NCI-H2196 treated with DMSO at 0.1 percent for 48 hours (cell line): ENCODE measurements around the gene ZSWIM6.
A peak's percentile ranks its signal among the peaks of the same experiment; 100 is the strongest.

Experiments used
- DNase-seq: peaks from one replicate; lab custom pipeline; 2025; ENCODE audit not compliant: unreplicated experiment; lab: John Stamatoyannopoulos, UW

The ZSWIM6 gene

DNA sequence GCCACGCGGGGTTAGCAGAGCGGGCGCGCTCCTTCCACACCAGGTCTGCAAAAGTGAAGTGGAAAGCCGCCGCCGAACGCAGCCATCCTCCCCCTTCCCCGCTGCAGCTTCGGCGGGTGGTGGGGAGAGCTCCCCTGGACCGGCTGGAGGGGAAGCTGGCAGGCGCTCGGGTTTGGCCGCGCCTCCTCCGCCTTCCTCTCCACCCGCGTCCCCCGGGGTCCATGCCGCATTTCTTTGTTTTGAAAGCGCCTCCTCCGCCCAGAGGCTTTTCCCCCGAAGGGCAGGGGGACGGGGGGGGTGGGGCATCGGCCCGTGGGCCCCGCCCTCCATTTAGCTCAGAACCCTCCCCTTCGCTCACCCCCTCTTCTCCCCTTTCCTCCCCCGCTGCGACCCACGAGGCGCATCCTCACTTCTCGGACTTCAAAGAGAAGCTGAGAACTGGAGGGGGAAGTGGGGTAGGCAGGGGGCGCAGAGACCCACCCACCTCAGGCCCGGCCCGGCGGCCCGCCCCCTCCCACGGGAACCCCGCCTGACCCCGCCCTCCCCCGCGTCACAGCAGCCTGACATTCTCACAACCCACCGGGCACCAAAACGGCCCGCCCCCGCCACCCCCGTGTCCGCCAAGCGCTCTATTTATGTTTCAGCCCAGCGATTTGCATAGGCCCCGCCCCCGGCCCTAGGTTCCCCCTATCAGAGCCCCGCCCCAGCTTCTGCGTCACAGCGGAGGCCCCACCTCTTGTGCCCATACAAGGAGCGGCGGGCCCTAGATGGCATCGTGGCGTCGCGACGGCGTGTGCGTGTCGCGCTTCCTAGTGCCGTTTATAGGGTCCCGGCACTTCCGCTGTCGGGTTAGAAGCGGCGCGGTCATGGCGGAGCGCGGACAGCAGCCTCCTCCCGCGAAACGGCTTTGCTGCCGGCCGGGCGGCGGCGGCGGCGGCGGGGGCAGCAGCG is at the start of gene ZSWIM6:
Gene ZSWIM6, plus strand, starts transcription at position 852 of the 951 bp plus-strand sequence. Its CDS starts 15 bp downstream, at position 867.
- DNase-seq = peak; percentile 69

DNA sequence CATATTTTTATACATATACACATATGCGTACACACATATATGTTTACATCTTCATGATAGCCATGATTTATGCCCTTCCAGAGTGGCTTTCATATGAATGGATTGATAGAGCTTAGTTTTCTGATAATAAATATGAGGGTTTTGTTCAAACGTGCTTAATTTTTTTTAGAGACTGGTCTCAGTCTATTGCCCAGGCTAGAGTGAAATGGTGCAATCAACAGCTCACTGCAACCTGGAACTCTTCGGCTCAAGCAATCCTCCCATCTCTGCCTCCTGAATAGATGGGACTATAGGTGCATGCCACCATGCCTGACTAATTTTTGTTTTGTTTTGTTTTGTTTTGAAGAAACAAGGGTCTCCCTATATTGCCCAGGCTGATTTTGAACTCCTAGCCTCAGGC is 48.6 kb upstream of the ZSWIM6 start:
- no peak for DNase-seq

DNA sequence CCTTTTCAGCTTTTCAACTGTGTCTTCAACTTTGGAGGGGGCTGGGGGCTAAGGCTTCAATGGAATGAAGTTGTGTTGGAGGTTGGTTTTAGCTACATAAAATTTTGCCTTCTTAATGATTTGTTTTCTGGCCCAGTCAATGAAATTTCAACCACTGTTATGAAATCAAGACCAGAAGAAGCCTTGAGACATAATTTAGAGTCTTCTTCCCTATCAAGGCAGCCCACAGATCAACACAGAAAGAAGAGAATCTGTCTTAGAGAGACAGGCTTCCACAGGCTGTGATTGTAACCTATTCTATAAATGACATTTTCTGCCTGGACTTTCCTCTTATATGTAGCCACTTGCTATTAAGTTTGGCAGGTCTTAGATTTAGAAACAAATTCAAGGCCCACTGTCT is 46.5 kb upstream of the ZSWIM6 start:
- no peak for DNase-seq

DNA sequence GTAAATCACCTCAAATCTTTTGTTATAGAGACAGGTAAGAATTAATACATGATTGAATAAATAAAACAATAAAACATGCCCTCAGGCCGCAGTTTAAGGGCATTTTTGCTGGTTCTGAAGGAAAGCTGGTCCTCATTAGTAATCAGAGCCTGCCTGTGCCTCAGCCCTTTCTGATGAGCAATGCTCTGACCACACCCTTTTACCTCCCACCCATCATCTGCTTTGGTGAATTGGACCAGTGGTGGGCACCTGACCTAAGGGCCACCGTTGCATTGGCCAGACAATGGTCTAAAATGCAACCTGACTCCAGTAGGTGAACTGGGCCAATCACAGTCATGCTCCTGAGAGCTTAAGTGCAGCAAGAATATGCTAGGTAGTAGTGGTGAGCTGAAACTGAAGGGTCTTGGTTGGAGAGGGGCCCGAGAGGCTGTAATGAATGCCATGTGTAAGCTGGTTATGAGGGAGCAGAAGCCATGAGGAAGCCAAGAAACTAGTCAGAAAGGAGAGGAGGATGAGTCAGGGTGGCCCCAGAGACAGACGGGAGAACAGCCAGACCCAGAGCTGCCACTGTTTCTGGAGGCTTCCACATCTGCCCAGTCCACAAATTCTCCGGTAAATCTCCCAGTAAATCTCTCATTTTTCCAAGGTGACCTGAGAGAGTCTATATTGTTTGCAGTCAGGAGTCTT is 45.5 kb upstream of the ZSWIM6 start:
- DNase-seq = no peak

DNA sequence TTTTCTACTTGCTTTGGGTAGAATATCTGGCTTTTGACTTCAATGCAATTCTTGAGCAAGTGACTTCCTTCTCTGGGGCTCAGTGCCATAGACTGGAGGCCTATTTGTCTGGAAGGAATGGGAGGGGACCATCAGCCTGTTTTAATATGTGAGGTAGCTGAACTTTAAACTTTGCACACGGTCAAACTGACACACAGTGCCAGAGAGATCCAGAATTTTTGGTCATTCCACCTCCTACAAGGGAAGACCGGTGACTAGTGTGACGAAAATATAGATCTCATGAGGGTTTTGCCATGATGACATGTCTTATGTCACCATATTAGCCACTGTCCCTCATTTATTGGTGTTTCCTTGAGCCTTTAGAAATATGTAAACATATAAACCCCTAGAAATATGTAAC is 44.6 kb upstream of the ZSWIM6 start:
- DNase-seq = no peak

DNA sequence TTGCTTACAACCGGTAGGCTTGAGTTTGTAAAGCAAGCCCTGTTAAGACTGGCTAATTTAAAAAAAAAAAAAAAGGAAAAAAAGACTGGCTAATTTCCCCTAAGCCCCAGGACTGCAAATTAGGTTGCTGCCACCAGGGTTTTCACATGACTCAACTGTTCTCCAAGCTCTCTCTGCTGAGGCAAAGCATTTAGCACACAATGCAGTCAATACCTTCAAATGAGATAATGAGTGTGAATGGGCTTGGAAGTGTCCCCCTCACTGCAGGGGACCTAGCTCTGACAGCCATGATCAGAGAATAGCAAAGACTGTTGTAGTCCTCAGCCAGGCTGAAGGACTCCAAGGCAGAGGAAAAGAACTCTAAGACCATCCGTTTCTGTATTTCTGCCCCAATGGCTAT is 42.8 kb upstream of the ZSWIM6 start:
- no peak for DNase-seq

DNA sequence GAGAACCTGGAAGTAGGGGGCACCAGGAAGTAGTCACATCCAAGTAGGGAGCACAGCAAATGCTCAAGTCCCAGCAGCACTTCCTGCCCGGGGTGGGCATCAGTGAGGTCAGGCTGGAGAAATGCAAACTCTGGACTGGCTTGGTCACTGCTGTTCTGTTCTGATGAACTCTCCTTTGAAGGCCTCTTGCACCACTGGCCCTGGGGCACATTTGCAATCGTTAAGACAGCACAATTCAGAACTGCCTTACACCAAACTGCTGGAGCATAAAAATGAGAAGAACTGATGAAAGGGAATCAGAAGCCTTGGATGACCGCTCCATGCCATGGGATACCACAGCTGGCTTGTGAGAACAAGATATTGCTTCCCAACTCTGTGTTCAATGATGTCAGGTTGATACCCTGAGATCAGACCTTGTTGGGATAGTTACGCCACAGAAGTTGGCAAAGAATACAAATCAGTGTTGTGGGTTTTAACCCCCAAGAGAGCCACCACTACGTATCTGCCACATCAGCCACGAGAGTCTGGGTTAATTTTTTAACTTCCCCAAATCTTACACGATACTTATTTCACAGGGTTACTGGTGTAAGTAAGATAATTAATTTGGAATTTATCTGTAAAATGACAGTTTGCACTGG is 42.3 kb upstream of the ZSWIM6 start:
- DNase-seq = no peak

DNA sequence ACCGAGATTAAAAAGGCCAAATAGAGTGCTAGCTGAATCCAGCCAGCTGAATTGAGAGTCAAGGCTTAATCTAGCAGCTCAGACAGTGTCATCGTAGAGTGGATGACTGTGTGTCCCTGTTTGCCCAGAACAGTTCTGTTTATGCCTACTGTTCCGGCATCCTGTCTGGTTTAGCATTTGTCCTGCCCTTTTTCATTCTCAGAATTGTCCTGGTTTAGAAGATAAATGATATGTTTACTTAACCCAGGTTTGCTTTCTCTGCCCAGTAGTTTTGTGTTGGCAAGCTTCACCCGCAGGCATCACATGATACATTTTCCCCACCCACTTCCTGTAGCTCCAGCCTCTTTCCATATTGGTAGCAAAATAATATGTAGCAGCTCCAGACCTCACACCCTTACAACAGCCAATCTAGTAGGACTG is 41.3 kb upstream of the ZSWIM6 start:
- DNase-seq = peak; percentile 21

DNA sequence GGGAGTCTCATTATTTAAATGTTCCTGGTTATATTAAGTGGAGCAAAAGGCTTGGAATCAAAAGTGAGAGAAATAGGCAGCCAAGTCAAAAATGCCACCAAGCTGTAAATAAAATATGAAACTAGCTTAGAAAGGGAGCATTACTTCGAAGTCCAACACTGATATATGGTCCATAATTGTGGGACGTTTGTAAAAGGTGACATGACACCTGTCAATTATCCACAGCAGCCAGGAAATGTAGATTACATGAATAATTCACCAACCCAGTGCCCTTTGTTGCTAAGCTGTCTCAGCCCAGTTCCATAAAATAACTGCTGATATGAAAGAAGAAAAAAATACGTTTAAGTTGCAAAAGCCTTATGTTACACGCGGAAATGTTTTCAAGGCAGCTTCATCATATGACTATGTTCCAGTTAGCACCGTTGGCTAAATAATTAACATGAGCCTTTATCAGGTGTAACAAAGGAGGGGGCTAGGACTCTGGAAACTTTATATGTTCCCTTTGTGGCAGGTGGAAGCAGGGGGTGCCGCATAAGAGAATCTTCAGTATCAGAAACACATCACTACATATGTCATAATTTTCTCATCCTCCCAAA is 39.9 kb upstream of the ZSWIM6 start:
- no peak for DNase-seq

DNA sequence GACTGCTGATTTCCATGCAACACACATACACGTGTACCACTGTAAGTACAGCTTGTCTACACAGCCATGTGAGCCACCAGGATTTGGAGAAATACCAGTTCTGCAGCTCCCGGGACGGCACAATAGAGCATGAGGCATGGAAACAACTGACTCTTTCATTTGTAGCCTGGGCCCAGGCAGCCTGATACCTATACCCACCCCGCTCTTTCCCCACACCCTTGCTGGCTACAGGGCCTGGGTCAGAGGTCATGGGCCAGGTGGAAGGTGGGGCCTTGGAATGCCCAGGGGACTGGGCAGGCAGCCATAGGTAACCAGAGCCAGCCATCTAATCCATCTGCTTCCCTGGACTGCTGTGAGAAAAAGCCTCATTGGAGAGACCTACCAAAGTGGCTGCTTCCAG is 39.0 kb upstream of the ZSWIM6 start:
- no peak for DNase-seq

DNA sequence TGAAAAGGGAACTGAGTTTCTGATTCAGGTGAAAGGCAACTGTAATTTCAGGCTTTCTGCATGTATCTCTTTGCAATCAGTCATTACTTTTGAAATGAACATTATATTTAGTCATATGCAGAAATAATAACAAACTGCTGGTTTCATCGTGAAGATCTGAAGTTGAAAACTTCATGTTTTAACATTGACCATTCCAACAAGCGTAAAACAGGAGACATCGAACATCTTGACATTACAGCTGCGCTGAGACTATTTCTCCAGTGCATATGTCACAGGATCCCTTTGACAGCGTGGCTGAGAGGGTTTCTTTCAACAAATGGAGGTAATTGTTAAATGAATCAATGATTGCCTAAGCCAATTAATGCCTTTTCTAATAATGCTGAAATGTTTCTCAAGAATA is 38.2 kb upstream of the ZSWIM6 start:
- DNase-seq = no peak

DNA sequence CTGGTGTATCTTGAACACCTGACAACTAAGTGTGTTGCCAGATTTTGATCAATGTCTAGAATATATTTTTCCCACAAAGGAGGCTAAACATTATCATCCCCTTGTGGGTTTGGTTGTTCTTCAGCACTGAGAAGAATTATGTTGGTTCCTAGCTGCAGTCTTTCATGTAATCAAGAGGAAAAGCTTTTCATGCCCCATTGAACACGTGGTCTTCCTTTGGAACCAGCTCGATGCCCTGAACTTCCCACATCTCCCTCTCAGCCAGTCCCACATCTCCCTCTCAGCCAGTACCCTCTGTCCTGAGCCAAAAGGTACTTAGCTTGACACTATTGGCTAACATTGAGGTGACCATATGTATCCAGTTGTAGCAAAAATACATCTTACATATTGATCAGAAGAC is 36.7 kb upstream of the ZSWIM6 start:
- no peak for DNase-seq

DNA sequence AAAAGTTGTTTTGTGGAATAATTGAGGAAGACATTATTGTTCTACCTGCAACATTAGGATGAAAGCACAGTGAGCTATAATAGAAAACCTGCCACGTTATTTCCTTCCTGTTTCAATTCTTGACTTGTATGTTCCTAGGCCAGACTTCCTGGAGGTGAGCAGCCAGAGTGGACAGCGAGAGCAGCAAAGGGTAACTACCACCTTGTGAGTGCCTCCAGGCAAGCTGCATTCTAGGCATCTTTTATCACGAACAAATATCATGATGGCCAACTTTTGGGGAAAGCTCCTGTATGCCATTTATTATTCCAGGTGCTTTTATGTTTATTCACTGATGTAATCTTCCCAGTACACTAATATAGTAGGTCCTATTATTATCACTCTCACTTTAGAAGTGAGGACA is 34.0 kb upstream of the ZSWIM6 start:
- DNase-seq = no peak

DNA sequence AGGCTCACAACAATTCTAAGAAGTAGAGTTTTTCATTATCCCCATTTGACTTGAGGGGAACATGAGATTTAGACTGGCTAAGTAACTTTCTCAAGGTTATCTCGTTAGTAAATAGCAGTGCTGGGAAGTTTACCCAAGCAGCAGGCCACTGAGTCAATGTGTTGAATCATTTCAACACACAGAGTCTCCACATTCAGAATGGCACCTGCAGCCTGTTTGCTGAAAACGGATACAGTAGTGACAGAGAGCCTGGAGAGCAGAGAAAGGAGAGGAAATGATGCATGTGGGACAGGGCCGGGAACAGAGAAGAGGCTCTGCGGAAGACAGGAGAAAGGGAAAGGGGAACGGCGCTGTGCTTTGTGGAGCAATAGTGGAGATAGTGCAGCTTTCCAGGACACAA is 33.5 kb upstream of the ZSWIM6 start:
- DNase-seq = no peak

DNA sequence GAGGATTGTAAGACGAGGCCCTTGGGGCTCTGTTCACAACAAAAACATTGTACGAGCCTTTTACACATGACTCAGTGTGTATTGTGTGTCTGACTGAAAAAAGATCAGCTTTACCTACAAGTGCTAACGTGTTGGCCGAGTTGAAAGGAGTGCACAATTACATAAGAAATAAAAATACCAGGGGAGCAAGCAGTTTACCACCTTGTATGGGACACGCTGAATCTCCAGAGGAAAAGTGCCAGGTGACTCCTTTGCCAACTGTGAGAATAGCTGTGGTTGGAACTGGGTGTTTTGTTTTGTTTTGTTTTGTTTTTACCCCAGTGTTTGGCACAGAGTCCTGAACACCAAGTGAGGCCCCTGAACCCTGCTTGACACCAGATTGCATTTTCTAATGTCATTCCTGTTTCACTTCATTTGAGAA is 32.8 kb upstream of the ZSWIM6 start:
- DNase-seq = no peak

DNA sequence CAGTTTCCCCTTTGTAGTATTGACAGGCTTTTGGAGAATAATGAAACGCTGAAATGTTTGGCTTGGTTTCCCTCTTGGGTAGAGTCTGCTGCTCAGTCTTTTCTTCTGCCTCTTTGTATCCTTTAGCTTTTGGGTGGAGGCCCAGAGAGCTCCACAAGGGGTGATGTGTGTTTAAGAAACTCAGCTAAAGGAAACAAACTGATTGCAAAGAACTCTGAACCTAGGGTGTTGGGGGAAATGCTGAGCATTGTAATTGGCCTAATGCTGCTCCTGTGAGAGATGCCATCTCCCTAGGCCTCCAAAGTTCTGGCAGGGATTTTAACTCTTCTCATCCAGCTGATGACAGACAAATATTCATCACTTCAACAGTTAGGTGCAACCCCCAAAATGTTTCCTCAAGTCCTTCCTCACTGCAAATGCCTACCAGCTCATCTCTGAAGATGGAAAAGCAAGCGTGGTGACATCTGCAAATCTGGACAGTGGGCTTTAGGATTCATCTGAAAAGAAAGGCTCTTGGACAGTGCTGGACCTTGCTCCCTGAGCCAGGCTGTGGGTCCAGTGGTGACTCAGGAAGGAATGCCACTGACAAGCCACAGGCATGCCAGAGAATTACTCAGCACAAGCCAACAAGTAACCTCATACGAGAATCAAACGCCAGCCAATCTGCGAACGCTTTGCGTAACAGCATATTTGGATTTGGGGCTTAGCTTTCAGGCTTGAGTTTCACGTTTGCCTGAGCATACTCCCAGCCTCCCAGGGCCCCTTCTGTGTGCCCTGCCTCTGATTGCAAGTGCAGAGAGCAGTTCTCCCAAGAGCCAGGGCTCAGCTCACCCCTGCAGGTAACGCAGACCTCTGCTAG is 30.5 kb upstream of the ZSWIM6 start:
- DNase-seq = peak; percentile 8

DNA sequence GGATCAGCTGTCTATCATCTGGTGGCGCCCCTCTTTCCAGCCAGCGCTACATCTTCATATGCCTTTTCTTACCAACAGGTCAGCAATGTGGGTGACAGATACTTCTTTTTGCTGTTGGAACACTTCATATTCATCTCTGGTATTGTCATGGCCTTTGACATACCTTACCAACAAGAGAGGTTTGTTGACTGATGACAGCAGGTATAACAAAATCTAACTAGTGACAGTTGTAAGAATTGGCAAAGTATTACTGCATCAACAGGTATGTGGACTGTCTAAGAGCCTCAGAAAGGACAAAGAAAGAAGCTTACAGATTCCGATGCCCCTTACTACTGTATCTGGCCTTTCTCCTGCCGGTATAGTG is 29.9 kb upstream of the ZSWIM6 start:
- no peak for DNase-seq

DNA sequence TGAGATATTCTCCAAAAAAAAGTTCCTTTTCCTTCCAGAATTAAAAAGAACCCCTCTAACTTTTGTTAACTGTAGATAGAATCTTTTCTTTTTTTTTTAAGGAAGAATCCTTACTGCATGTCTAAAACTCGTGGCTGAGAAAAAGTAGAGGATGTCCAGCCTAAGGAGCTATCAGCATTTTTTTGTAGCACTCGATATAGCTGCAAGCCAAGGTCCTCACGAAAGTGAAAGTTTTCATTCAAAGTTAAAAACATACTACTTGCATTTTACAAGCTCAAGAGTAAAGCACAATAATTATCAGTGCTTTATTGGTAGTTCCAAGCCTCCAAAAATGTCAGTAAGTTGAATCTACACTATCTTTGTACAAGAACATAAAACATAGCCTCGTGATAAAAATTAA is 28.7 kb upstream of the ZSWIM6 start:
- DNase-seq = no peak

DNA sequence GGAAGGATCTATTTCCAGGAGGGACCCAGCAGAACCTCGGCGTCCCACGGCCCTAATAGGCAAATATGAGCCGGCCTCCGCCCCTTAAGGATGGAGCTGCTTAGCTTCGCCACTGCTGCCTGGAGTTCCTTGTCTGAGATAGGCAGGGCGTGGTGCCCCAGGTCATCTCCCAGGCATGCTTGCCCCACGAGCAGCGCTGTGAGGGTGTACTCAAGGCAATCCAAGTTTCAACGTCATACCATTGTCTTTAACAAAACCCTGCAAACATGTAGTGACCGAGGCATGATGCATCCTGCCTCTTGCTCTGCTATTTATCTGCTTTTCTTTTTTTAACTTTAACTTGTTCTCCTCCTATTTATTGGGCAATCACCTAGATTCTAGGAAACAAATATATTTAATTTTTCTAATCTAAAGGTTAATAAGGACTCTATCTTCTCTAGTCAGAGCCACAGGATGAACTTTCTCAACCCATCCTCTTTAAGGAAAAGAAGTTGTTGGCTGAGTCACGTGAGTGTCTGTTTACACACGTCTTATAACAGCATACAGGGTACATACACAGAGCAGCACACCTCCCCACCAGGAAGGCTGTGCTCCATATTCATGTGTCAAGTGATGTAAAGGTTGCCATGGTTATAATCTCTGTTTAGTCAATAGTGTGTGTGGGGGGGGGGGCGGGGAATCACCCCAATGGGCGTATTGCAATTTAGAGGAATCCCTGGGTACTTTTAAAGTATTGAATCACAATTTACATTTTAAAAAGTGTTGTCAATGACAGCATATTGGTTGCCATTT is 27.3 kb upstream of the ZSWIM6 start:
- DNase-seq = no peak
